Coronary artery (tissue), 2 donors: ENCODE data around the gene OR9A2.

Source experiments
- DNase-seq: peaks from one replicate; pipeline ENCODE4 v3.0.0-alpha.2; 2017; ENCODE audit warnings: low spot score
- H3K27ac ChIP-seq, 2 donors: fragments of 200-600 bp; sonication (generic); one replicate each; pipeline ENCODE4 v1.5.1; 2016 to 2019
- H3K4me3 ChIP-seq: fragments of 200-600 bp; sonication (generic); 2 replicates; pipeline ENCODE4 v1.5.1; 2016; ENCODE audit warnings: mild to moderate bottlenecking, moderate library complexity
- CTCF ChIP-seq: fragments of 200-600 bp; sonication (generic); IDR thresholded peaks from one replicate; pipeline ENCODE4 v1.5.1; 2019; ENCODE audit warnings: antibody characterized with exemption

Gene OR9A2

GRCh38 chr7:143025371-143025770, 1.6 kb downstream of the OR9A2 start:
- no peak overlapping the region for H3K4me3 ChIP-seq
- TF ChIP-seq CTCF, result no peak
- H3K27ac ChIP-seq, result no peak overlapping the region
- no peak for DNase-seq

- Histone ChIP-seq H3K27ac (no peak overlapping the region), H3K4me3 (no peak overlapping the region)
- TF ChIP-seq CTCF, result no peak
- DNase-seq, result no peak
Observed at GRCh38 chr7:143023047-143023446, 3.9 kb downstream of the OR9A2 start.

- Histone ChIP-seq H3K27ac (no peak overlapping the region), H3K4me3 (no peak overlapping the region)
- no peak for TF ChIP-seq CTCF
- DNase-seq, result no peak
Observed at GRCh38 chr7:143018931-143019330, 8.0 kb downstream of the OR9A2 start.

GRCh38 chr7:143016996-143017395, 9.9 kb downstream of the OR9A2 start:
- no peak for DNase-seq
- Histone ChIP-seq H3K4me3 (no peak overlapping the region), H3K27ac (no peak overlapping the region)
- no peak for TF ChIP-seq CTCF

GRCh38 chr7:143015926-143016490, 10.9 kb downstream of the OR9A2 start:
- TF ChIP-seq CTCF, result no peak
- no peak overlapping the region for H3K27ac ChIP-seq
- H3K4me3 ChIP-seq, result no peak overlapping the region
- DNase-seq, result no peak

- Histone ChIP-seq H3K4me3 (no peak overlapping the region), H3K27ac (no peak overlapping the region)
- TF ChIP-seq CTCF, result no peak
- no peak for DNase-seq
Observed at GRCh38 chr7:143015084-143015483, 11.8 kb downstream of the OR9A2 start.

- Histone ChIP-seq H3K27ac (no peak overlapping the region), H3K4me3 (no peak overlapping the region)
- DNase-seq, result no peak
- no peak for TF ChIP-seq CTCF
Observed at GRCh38 chr7:143013893-143014292, 13.0 kb downstream of the OR9A2 start.
